Heart left ventricle (tissue), 13 donors: ENCODE results near the gene PIP5KL1.

Experiments used
- CTCF ChIP-seq, 12 donors: fragments of 200-600 bp; sonication (generic) in 4 of 12; IDR thresholded peaks; one replicate each; pipeline versions ENCODE4 v1.5.0 to v1.8.0; 2018 to 2022; ENCODE audit warnings: antibody characterized with exemption in 12 of 12, mild to moderate bottlenecking in 5 of 12
- POLR2A ChIP-seq, 2 donors: fragments of 450-650 bp; IDR thresholded peaks; one replicate each; pipeline ENCODE4 v1.6.1; 2017; ENCODE audit warnings: antibody characterized with exemption in 2 of 2, mild to moderate bottlenecking in 2 of 2, moderate library complexity in 2 of 2
- donor health status: ischemic (EF 13 %, LVEDD 7.1; RV severe dilation, severe dysfunction).
- donor health status: DM: no; HTN: yes; CAD: no.
- donor health status: DM: no; HTN: no; CAD: no.
- donor health status: ischemic (EF 25% LVEDD 6.9; RV normal size, moderate dysfunction).
- donor health status: ischemic (EF 25% LVEDD 5.7; RV mildly dilated, moderate dysfunction).
- donor health status: ischemic (EF 35%, LVEDD 5.7; RV mildly dilated, moderate dysfunction).
- donor health status: nonischemic (EF 11% LVEDD 7.7; RV severe dilation, severe dysfunction).
- donor health status: DM: yes; HTN: yes; CAD: no.
- donor health status: PGD.
- donor health status: ischemic (EF 29% LVEDD 5.4; RV normal size, mild dysfunction).
- donor health status: nonischemic (EF 23%, LVEDD 6.1; RV moderate dilation, normal function).

- TF ChIP-seq CTCF (IDR thresholded peaks at IDR 0.05) = no peak
- no peak for TF ChIP-seq POLR2A (IDR thresholded peaks at IDR 0.05)
These were observed 30.0 kb upstream of the PIP5KL1 start for GRCh38 chr9:127960410-127961154.
